Measurements from ENCODE around the gene SLC2A10.

SLC2A10 gene

DNA sequence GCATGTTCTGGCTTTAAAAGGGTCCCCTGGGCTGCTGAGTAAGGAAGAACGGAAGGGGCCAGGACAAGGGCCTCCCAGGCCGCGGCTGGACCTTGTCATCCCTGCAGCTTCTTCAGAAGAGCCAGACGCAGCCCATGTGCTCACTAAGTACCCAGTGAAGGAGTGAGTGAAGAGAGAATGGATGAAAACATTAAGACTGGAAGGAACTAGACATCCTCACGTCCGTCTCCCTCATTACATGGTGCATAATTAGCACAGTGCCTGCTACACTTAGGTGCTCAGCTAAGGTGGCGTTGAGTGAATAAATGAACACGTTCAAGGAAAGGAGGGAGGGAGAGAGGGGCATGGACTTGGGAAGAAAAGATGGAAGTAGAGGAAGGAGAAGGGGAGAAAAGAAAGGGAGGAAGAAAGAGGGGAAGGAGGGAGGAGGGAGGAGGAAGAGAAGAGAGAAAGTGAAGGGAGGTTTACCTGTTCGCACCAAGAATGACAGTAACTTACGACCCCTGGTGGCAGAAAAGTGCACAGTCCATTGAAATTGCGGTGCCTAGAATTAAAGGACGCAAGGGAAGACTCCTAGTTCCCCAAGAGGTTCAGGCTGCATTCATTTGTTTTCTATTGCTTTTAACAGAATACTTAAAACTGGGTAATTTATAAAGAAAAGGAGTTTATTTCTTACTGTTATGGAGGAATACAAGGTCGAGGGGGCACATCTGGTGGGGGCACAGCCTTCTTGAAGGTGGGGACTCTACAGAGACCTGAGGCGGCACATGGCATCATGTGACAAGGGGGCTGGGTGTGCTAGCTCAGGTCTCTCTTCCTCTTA is 28.2 kb upstream of the SLC2A10 start:
- no peak for DNase-seq (ENCODE audit: low read depth, low spot score)
- no peak overlapping the region for H3K27ac ChIP-seq

DNA sequence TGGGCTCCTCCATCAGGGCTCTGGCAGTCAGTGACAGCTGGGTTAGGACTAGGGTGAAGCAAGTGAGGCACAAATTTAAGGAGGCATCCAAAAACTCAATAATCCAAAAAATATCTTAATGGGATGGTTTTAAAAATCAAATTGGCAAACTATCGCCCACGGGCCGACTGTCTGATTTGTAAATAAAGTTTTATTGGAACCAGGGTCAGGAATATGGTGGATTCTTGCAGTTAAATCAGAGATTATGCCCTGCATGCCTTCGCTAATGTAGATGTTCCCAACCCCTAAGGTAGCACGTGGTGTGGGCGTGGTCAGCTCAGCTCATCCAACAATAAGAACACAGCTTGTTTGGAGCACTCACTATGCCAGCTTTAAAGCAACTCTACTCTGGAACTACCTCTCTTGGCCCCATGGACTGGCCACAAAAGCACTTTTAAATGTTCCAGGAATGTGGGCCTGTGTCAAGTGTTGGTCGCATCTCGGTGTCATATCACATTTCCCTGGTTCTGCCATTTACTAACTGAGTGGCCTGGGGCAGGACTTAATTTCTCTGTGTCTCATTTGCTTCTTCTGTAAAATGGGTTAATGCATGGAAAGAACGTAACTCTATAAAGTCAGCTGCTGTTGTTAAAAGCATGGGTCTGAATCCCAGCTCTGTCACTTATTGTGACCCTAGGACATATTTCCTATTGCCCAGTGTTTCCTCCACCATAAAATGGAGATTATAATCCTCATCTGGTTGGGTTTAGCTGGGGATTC is 27.2 kb upstream of the SLC2A10 start:
- H3K27ac ChIP-seq: no peak overlapping the region
- no peak for DNase-seq (ENCODE audit: low read depth, low spot score)

DNA sequence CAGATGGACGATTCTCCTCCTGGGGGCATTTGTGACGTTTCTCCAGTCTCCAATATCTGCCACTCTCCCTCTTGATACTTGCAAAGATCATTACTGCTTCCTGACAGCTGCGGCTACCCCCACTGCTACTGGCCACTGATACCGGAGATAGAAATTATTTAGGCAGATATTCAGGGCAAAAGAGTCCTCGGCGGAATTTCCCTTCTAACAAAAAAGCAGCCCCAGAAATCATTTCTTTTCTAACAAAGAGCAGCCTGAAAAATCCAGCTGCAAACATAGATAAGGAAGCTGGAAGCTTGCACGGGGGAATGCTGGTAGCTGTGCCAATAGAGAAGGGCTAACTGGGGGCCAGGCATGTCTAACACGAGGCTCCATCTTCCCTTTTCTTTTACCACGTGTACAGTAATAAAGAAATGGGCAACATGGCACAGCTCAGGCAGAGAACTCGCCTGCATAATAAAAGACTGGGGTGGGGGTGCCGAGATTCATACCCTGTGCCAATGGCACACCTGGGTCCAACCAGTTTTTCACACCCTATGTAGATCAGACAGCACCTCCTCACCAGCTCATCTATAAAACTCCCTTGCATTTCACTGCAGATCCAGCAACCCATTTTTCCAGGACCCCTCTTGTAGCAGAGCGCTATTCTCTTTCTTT is 26.3 kb upstream of the SLC2A10 start:
- peak overlapping the region; percentile 70 for H3K27ac ChIP-seq
- no peak for DNase-seq (ENCODE audit: low read depth, low spot score)

DNA sequence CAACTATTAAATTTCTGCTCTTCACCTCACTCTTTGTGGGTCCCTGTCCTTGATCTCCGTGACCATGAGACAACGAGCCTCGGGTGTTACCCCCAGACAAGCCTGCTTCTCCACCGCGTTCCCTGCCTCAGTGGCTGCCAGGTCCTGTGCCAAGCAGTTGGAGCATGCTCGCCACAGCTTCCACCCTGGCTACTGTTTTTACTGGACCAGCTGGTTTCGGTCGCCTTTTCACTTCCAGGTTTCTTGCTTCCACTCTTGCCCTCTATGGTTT is 25.8 kb upstream of the SLC2A10 start:
- no peak for DNase-seq (ENCODE audit: low read depth, low spot score)
- peak overlapping the region; percentile 70 for H3K27ac ChIP-seq

DNA sequence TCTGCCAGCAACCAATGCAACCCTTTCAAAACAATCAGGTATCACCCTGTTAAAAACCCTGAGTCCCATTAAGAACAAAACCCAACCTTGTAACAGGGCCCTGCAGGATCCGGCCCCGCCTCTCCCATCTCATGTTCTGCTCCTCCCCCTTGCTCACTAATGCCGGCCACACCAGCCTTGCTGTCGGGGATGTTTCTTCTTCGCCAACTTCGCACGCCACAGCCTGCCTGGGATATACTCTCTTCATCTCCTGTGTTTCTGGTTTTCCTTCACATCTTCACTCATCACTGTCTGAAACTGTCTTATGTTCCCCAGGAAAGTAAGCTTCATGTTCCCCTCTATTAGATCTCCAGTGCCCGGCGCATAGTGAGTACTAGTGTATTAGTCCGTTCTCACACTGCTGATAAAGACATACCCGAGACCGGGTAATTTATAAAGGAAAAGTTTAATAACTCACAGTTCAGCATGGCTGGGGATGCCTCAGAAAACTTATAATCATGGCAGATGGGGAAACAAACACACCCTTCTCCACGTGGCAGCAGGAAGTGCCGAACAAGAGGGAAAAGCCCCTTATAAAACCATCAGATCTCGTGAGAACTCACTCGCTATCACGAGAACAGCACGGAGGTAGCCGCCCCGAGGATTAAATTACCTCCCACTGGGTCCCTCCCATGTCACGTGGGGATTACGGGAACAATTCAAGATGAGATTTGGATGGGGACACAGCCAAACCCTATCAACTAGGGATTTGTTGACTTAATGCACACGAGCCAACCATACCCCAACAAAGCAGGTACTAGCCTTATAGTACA is 25.3 kb upstream of the SLC2A10 start:
- peak overlapping the region; percentile 70 for H3K27ac ChIP-seq
- DNase-seq (ENCODE audit: low read depth, low spot score): no peak

DNA sequence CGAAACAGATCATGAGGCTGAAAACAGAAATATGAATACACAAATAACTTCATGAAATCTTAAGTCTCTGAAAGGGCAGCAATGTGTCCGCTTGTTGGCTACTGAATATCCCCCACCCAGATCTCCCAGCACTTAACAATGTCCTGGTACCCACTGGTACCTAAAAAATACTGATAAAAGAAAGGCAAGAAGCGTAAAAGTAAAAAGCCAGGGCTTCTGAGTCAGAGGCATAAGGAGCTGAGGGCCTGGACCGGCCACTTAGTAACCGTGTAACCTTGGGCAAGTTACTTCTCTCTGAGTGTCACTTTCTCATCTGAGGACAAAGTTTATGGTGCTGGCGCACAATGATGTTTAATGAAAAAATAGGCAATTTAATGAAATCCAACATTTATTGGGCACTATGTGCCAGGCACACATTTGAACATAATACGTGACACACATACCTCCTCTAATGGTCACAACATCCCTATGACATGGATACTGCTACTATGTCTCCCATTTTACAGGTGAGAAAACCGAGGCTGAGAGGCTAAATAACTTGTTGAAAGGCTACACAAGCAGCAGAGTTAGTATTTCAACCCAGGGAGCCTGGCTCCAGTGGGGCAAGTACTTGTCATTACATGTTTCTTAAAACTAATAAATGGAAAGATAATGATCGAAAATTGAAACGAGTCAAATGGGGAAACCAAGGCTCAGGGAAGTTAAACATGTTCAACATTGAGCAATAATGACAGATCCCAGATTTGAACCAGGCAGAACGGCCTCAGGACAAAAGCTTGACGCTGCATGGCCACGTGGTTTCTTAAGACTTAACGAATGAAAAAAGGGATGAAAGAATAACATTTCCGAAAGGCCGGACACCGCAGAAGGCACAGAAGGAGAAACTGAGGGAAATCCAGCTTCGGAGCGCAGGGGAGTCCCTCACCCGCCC is 21.0 kb upstream of the SLC2A10 start:
- peak overlapping the region; percentile 95 for H3K27ac ChIP-seq
- DNase-seq (ENCODE audit: low read depth, low spot score): no peak

DNA sequence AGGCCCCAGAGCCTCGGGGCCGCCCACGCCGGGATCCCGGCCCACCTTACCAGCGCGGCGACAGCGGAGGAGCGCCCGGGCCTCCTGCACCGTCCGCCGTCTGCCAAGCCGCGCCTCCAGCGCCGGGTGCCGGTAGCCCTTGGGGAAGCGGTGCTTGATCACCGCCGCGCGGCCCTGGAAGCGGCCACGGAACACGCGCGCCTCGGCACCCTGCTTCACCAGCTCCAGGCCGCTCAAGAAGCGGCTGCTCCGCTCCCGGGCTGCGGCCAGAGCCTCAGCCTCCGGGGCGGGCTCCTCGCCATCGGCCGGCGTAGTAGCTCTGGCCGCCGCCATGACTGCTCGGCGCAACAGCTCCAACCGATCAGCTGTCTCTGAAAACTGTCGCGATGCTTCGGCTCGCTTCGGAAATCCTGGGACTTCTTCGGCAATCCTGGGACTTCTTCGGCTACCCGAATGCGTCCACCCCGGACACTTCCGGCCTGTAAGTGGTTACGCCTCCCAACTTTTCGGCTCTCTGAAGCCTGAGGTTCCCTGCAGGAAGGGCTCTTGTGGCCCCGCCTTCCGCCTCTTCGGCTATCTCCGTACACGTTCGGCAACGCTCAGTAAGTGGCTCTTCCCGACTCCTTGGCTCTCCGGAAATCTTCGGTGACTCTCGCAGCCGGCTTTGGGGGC is 20.2 kb upstream of the SLC2A10 start, which contains the start of gene TP53RK:
Gene TP53RK, minus strand, starts transcription at position 363 of the 672 bp plus-strand sequence. Its CDS starts 30 bp downstream, at position 333.
- peak; percentile 99 for DNase-seq (ENCODE audit: low read depth, low spot score)

DNA sequence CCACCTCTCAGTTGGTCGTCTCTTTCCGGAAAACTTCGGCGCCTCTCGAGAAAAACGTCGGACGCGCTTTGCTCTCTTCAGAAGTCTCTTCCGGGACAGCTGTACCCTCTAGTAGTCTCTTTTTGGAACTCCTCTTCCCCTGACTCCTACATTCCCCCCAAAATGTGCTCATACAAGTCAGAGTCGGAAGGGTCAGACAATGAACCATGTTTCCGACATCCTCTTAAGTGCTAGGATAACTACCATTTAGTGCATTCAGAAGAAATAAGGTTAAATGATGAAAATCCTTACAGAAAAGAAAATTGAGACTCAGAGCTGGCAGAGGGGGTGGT is 19.7 kb upstream of the SLC2A10 start:
- no peak for DNase-seq (ENCODE audit: low read depth, low spot score)
- peak overlapping the region; percentile 95 for H3K27ac ChIP-seq

More for the DNA sequence above, 20.2 kb upstream of the SLC2A10 start, which contains the start of gene TP53RK:
- peak within 1 kb of the TSS; percentile 95 for H3K27ac ChIP-seq

DNA sequence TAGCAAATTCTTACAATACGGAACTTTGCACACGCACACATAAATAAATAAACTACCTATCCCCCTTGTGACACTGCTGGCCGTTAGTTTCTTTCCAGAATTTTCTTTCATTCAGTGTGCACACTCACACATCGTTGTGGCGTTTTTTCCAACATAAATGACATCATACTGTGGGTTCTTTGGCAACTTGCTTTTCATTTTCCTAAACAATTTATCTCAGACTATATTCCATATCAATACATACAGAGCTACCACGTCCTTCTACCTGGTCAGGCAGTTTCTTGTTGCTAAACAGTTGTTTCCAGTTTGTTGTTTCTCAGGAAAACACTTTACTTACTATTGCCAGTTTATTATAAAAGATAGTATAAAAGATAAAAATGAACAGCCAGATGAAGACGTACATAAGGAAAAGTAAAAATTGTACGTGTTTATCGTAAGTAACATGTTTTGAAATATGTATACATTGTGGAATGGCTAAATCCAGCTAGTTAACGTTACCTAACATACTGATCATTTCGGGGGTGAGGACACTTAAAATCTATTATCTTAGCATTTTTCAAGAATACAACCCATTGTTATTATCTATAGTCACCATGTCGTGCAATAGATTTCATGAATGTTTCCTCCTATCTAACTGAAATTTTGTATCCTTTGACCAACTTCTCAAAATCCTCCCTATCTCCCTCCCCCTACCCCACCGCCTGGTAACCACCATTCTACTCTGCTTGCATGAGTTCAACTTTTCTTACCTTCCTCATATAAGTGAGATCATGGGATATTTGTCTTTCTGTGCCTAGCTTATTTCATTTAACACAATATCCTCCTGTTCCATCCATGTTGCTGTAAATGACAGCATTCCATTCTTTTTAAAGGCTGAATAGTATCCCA is 19.0 kb upstream of the SLC2A10 start:
- DNase-seq (ENCODE audit: low read depth, low spot score): no peak
- peak overlapping the region; percentile 95 for H3K27ac ChIP-seq

DNA sequence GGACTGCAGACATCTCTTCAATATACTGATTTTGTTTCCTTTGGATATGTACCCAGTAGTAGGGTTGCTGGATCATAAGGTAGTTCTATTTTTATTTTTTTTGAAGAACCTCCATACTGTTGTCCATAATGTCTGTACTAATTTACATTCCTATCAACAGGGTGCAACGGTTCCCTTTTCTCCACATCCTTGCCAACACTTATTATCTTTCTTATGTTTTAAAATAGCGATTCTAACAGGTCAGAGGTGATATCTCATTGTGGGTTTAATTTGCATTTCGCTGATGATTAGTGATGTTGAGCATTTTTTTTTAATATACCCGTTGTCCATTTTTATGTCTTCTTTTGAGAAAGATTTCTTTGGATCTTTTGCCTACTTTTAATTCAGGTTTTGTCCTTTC is 18.3 kb upstream of the SLC2A10 start:
- no peak for DNase-seq (ENCODE audit: low read depth, low spot score)
- no peak overlapping the region for H3K27ac ChIP-seq

DNA sequence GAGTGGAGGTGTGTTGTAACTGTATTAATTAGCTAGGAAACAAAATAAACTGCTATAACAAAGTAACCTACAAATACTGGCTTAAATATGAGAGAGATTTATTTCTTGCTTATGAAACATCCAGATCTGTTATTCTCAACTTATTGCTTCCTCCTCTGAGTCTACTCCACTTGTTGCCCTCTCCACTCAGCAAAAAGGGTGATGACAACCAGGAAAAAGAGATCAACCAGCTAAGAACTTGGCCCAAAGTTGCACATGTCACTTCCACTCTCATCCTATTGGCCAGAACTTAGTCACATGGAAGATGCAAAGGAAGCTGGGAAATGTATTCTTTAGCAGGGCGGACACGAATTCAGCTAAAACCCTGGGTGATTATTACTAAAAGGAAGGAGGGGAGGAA is 15.0 kb upstream of the SLC2A10 start:
- no peak for DNase-seq (ENCODE audit: low read depth, low spot score)
- H3K27ac ChIP-seq: no peak overlapping the region

DNA sequence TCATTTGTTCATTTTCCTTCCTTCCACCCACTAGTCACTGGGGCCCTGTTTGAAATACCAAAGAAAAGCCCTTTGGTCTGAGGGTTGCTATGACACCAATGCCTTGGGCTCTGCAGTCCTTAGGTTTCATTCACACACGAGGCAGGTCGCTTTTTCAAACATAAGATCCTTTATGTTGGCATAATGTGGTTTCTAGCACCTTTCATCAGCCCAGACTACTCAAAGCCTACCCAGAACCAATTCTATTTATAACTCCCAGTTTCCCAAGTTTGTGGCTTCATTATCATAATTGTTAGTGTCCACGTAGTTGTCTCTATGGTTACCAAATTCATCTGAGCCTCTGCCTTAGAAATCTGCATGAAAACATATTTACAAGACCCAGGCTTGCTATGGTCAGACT is 13.6 kb upstream of the SLC2A10 start:
- no peak for DNase-seq (ENCODE audit: low read depth, low spot score)

DNA sequence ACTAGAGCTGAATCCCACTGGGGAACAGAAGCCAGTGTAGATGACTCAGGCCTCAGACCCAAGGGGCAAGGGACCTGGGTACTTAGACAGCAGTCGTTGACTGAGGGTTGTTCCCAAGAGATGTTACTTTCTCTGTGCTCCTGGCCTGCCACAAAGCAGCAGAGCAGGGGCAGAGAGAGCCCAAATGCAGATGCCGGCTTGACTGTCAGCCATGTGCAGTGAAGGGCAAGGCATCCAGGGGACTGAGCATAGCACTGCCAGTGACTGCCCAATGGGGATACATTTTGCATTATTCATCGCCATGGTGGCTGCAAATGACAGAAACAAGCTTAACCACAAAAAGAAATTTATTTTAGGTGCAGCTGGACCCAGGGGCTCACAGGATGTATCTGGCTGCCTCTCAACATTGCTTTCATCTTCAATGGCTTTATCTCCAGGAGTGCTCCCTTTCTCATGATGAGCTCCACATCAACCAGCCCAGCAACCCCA is 12.6 kb upstream of the SLC2A10 start:
- H3K27ac ChIP-seq: no peak overlapping the region
- no peak for DNase-seq (ENCODE audit: low read depth, low spot score)

More for the DNA sequence above, 13.6 kb upstream of the SLC2A10 start:
- no peak overlapping the region for H3K27ac ChIP-seq

DNA sequence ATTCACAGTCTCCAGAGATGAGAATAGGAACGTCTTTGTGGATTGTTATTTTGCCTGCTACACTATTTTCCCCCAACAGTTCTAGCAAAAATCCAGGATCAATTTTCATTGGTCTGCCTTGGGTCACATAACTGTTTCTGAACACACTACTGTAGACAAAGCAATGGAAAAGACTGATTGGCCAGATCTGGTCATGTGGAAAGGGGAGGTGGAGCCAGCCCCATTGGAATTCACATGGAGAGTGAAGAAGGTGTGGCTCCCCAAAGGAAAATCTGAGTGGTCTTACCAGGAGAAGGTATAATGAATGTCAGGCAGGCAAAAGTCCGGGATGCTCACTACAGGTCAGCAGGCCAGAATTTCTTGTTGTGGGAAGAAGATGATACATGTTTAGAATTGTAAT is 10.7 kb upstream of the SLC2A10 start:
- no peak for DNase-seq (ENCODE audit: low read depth, low spot score)
- no peak overlapping the region for H3K27ac ChIP-seq

DNA sequence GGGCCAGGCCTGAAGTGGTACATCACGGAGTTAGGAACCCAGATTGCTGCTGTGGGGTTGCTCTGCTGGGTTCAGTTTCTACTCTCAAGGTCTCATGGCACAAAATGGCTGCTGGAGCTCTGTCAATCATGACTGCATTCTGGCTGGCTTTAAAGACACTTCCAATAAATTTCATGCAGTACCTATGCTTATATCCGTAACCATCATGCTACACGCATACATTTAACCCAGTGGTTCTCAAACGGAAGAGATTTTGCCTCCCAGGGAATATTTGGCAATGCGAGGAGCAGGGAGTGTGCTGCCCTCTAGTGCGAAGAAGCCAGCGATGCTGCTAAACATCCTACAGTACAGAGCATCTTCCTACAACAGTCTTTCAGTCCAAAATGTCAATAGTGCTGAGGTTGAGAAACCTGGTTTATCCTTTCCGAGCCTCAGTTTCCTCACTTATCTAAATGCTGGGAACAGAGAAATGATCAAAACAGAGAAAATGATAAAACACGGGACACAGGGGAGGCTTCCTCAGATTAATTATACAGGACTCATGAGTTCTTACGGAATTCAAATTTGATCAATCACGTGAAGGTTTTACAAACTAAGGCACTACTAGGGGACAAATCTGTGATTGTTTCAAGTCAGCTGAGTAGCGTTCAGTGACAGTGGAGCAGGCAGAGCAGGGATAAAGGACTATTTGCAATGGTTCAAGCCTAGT is 9.6 kb upstream of the SLC2A10 start:
- no peak for DNase-seq (ENCODE audit: low read depth, low spot score)
- no peak overlapping the region for H3K27ac ChIP-seq

DNA sequence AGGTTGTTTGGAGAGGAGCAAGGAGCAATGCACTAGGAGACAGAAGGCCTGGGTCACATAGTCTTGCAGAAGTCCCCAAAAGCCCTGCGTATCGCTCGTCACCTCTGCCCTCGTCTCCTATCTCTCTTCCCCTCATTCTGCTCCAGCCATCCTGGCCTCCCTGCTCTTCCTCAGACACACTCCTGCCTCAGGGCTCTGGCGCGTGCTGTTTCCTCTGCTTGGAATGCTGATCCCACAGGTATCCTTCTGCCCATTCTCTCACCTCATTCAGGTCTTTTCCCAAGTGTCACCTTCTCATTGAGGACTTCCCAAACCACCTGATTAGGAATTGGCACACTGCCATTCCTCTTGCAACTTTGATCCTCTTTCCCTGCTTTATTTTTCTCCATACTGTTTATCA is 9.0 kb upstream of the SLC2A10 start:
- DNase-seq (ENCODE audit: low read depth, low spot score): no peak
- no peak overlapping the region for H3K27ac ChIP-seq

DNA sequence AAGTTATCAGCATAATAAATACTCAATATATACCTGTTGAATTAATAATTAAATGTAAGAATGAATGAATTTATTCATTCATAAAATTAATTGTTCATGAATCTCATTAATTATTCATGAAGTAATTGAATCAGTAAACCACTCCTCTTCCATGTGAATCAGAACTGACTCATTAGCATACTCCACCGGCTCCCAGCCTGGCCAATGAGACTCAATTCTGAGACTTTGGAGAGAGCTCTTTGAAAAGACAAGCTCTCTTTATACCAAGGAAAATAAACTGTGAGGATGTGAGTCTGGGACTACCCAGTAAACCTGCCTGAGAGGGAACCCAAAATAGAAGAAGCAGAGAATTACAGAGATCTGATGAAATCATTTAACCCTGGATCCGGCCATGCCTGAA is 8.4 kb upstream of the SLC2A10 start:
- DNase-seq (ENCODE audit: low read depth, low spot score): no peak
- H3K27ac ChIP-seq: no peak overlapping the region
